Measurements from ENCODE around the gene SAMD4A. TPM values are rescaled to one million over a fixed set of nuclear protein-coding genes. Genes with fewer than 3 reads are reported as not detected.
"Not testable (repeated sequence)": the region's sequence is repeated elsewhere in the genome, so short reads cannot be mapped to it uniquely, and the experiment has no call there.

Gene SAMD4A
- total and polyA plus RNA-seq, 7 experiments from 2014 or later: 0.73 to 5.7 (median 1.7) TPM; not detected in 2

DNA sequence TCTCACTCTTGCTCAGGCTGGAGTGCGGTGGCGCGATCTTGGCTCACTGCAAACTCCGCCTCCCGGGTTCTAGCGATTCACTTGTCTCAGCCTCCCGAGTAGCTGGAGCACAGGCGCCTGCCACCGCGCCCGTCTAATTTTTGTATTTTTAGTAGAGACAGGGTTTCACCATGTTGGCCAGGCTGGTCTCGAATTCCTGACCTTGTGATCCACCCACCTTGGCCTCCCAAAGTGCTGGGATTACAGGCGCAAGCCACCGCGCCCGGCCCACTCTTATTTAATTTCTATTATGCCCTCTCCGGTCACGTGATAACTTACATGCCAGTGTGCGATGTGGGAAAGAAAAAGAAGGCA lies 57.1 kb downstream of the SAMD4A start:
- peaks cover 0 to 14% (median 0%) of the 10 kb centered on the region in 5 donors for H3K36me3 Mint-ChIP-seq
- CTCF ChIA-PET; DNase-seq; H3K4me3 Mint-ChIP-seq; H3K27ac Mint-ChIP-seq; H3K9me3 ChIP-seq (ENCODE audit: control insufficient read depth in 2 of 3, low read length in 3 of 3); H3K9me3 Mint-ChIP-seq; H3K27me3 ChIP-seq (ENCODE audit: control insufficient read depth in 2 of 2, insufficient read depth in 2 of 2, low read length in 2 of 2); H3K27me3 Mint-ChIP-seq; intact Hi-C loops (cut with micrococcal nuclease); ATAC-seq; H3K36me3 ChIP-seq (ENCODE audit: control insufficient read depth in 2 of 3, insufficient read depth in 3 of 3, low read length in 3 of 3); H3K27ac ChIP-seq (ENCODE audit: low read depth, low read length); POLR2A ChIA-PET; H3K4me3 ChIP-seq (ENCODE audit: low read length): not testable (repeated sequence)
- peaks cover 20 to 25% of the 10 kb centered on the region in 2 donors for H3K4me1 ChIP-seq (ENCODE audit: control insufficient read depth in 2 of 2, insufficient read depth in 2 of 2, low read length in 2 of 2)
- H3K4me1 Mint-ChIP-seq: peaks cover 22 to 38% (median 26%) of the 10 kb centered on the region in 7 donors

DNA sequence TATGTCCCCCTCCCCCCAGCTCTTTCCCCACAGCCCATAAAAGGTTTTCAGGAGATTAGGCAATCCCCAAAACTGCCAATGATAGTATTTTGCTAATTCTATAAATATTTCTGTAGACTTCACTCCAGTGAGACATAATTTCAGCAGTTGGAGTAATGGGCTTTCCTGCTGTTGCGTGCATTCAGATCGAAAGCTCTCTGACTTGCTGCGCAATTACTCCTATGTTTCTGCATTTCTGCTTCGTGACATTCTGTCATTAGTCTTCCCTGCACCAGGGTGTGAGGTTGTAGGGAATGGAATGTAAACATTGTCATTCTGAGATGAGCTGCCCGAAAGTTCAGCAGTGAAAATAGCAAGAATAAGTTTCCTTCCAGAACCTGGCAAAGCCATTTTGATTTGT lies 58.2 kb downstream of the SAMD4A start:
- POLR2A ChIA-PET: no interaction called here
- peaks cover 0 to 7% (median 0%) of the 10 kb centered on the region in 11 donors for H3K9me3 Mint-ChIP-seq
- intact Hi-C loops (cut with micrococcal nuclease): loop anchor here (5.0 kb wide), 4 partner anchors 37 to 147 kb away; no protein-coding TSS in a partner anchor
- DNase-seq (no peak), ATAC-seq (no peak)
- no peak overlapping the region for H3K4me3 ChIP-seq (ENCODE audit: low read length)
- no peak overlapping the region for H3K27ac ChIP-seq (ENCODE audit: low read depth, low read length)
- H3K4me1 ChIP-seq (ENCODE audit: control insufficient read depth in 2 of 2, insufficient read depth in 2 of 2, low read length in 2 of 2): peaks cover 31 to 36% of the 10 kb centered on the region in 2 donors
- no peaks in the 10 kb centered on the region for H3K36me3 ChIP-seq (ENCODE audit: control insufficient read depth in 2 of 3, insufficient read depth in 3 of 3, low read length in 3 of 3)
- no peak overlapping the region for H3K27ac Mint-ChIP-seq
- peaks cover 31 to 47% (median 37%) of the 10 kb centered on the region in 7 donors for H3K4me1 Mint-ChIP-seq
- H3K9me3 ChIP-seq (ENCODE audit: control insufficient read depth in 2 of 3, low read length in 3 of 3): no peaks in the 10 kb centered on the region
- no peak overlapping the region for H3K4me3 Mint-ChIP-seq
- CTCF ChIA-PET: interaction anchor here (0.6 kb wide), 1 partner anchor 156 kb away, joined by 3 read pairs; no protein-coding TSS in a partner anchor
- peaks cover 0 to 12% (median 0%) of the 10 kb centered on the region in 5 donors for H3K36me3 Mint-ChIP-seq
- no peaks in the 10 kb centered on the region for H3K27me3 ChIP-seq (ENCODE audit: control insufficient read depth in 2 of 2, insufficient read depth in 2 of 2, low read length in 2 of 2)
- H3K27me3 Mint-ChIP-seq: no peaks in the 10 kb centered on the region

DNA sequence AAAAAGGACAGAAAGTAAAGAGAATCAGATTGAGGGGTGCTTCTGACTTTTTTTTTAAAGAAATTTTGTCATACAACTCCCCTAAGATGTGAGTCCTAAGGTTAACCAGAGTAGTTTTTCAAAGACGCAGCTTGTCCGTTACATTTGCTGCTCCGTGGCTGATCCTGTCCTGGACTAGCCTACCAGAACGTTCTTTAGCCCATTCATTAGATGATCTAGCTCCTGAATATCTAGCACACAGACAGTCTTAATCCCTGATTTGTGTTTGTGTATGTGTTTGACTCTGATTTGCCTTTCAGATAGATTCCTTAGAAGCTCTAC lies 60.3 kb downstream of the SAMD4A start:
- intact Hi-C loops (cut with micrococcal nuclease): loop anchor here (1.0 to 5.0 kb wide), 6 partner anchors 35 to 146 kb away; partner anchors contain the start of gene SAMD4A (in 2 of the 2)
- H3K36me3 Mint-ChIP-seq: peaks cover 0 to 10% (median 0%) of the 10 kb centered on the region in 5 donors
- peaks cover 0 to 4% (median 0%) of the 10 kb centered on the region in 11 donors for H3K9me3 Mint-ChIP-seq
- H3K4me1 Mint-ChIP-seq: peaks cover 34 to 51% (median 42%) of the 10 kb centered on the region in 7 donors
- H3K27me3 ChIP-seq (ENCODE audit: control insufficient read depth in 2 of 2, insufficient read depth in 2 of 2, low read length in 2 of 2): no peaks in the 10 kb centered on the region
- ChIA-PET POLR2A (interaction anchor here (1.3 kb wide), 1 partner anchor 63 kb away, joined by 4 read pairs; no protein-coding TSS in a partner anchor), CTCF (interaction anchor here (0.6 to 0.8 kb wide), 3 partner anchors 8 to 51 kb away, joined by 3 to 6 read pairs (median 3); no protein-coding TSS in a partner anchor)
- ATAC-seq: peak; percentile 7
- H3K4me3 ChIP-seq (ENCODE audit: low read length): peak overlapping the region; percentile 14
- peak overlapping the region; percentile 70 to 87 (median 82) for H3K4me3 Mint-ChIP-seq
- H3K27me3 Mint-ChIP-seq: no peaks in the 10 kb centered on the region
- peaks cover 32 to 39% of the 10 kb centered on the region in 2 donors for H3K4me1 ChIP-seq (ENCODE audit: control insufficient read depth in 2 of 2, insufficient read depth in 2 of 2, low read length in 2 of 2)
- no peaks in the 10 kb centered on the region for H3K9me3 ChIP-seq (ENCODE audit: control insufficient read depth in 2 of 3, low read length in 3 of 3)
- peak overlapping the region; percentile 67 for H3K27ac ChIP-seq (ENCODE audit: low read depth, low read length)
- H3K36me3 ChIP-seq (ENCODE audit: control insufficient read depth in 2 of 3, insufficient read depth in 3 of 3, low read length in 3 of 3): no peaks in the 10 kb centered on the region
- H3K27ac Mint-ChIP-seq: peak overlapping the region; percentile 86 to 93 (median 92)
- no peak for DNase-seq

GRCh38 chr14:54627540-54628363 lies 60.8 kb downstream of the SAMD4A start:
- DNase-seq (peak in 7 of 9 donors; percentile 30 to 59 (median 44)), ATAC-seq (peak; percentile 81)
- H3K27ac ChIP-seq (ENCODE audit: low read depth, low read length): peak overlapping the region; percentile 67
- H3K27ac Mint-ChIP-seq: peak overlapping the region; percentile 86 to 93 (median 92)
- peaks cover 34 to 51% (median 42%) of the 10 kb centered on the region in 7 donors for H3K4me1 Mint-ChIP-seq
- intact Hi-C loops (cut with micrococcal nuclease): loop anchor here (1.0 to 5.0 kb wide), 6 partner anchors 35 to 146 kb away; partner anchors contain the start of gene SAMD4A (in 2 of the 2)
- H3K9me3 Mint-ChIP-seq: peaks cover 0 to 5% (median 2%) of the 10 kb centered on the region in 11 donors
- no peaks in the 10 kb centered on the region for H3K27me3 Mint-ChIP-seq
- peak overlapping the region; percentile 70 to 87 (median 82) for H3K4me3 Mint-ChIP-seq
- peak overlapping the region; percentile 14 for H3K4me3 ChIP-seq (ENCODE audit: low read length)
- ChIA-PET POLR2A (interaction anchor here (1.3 kb wide), 1 partner anchor 64 kb away, joined by 4 read pairs; no protein-coding TSS in a partner anchor), CTCF (interaction anchor here (0.6 kb wide), 1 partner anchor 52 kb away, joined by 3 read pairs; no protein-coding TSS in a partner anchor)
- H3K4me1 ChIP-seq (ENCODE audit: control insufficient read depth in 2 of 2, insufficient read depth in 2 of 2, low read length in 2 of 2): peaks cover 32 to 39% of the 10 kb centered on the region in 2 donors
- no peaks in the 10 kb centered on the region for H3K9me3 ChIP-seq (ENCODE audit: control insufficient read depth in 2 of 3, low read length in 3 of 3)
- peaks cover 0 to 11% (median 0%) of the 10 kb centered on the region in 5 donors for H3K36me3 Mint-ChIP-seq
- no peaks in the 10 kb centered on the region for H3K36me3 ChIP-seq (ENCODE audit: control insufficient read depth in 2 of 3, insufficient read depth in 3 of 3, low read length in 3 of 3)
- no peaks in the 10 kb centered on the region for H3K27me3 ChIP-seq (ENCODE audit: control insufficient read depth in 2 of 2, insufficient read depth in 2 of 2, low read length in 2 of 2)

GRCh38 chr14:54629183-54629582 lies 62.3 kb downstream of the SAMD4A start:
- Histone ChIP-seq H3K27ac (ENCODE audit: low read depth, low read length) (no peak overlapping the region), H3K9me3 (ENCODE audit: control insufficient read depth in 2 of 3, low read length in 3 of 3) (no peaks in the 10 kb centered on the region), H3K36me3 (ENCODE audit: control insufficient read depth in 2 of 3, insufficient read depth in 3 of 3, low read length in 3 of 3) (no peaks in the 10 kb centered on the region), H3K4me3 (ENCODE audit: low read length) (no peak overlapping the region), H3K4me1 (ENCODE audit: control insufficient read depth in 2 of 2, insufficient read depth in 2 of 2, low read length in 2 of 2) (peaks cover 32 to 39% of the 10 kb centered on the region in 2 donors), H3K27me3 (ENCODE audit: control insufficient read depth in 2 of 2, insufficient read depth in 2 of 2, low read length in 2 of 2) (no peaks in the 10 kb centered on the region)
- POLR2A ChIA-PET: no interaction called here
- Mint-ChIP-seq H3K4me1 (peaks cover 34 to 51% (median 41%) of the 10 kb centered on the region in 7 donors), H3K27ac (peak overlapping the region; percentile 34 to 93 (median 92)), H3K9me3 (peaks cover 0 to 5% (median 0%) of the 10 kb centered on the region in 11 donors), H3K27me3 (peaks cover 0 to 6% (median 0%) of the 10 kb centered on the region in 5 donors), H3K36me3 (peaks cover 0 to 5% (median 0%) of the 10 kb centered on the region in 5 donors), H3K4me3 (peak overlapping the region in 7 of 10 donors; percentile 4 to 87 (median 82))
- CTCF ChIA-PET: no interaction called here
- no peak for DNase-seq
- intact Hi-C loops (cut with micrococcal nuclease): loop anchor here (5.0 kb wide), 4 partner anchors 33 to 143 kb away; no protein-coding TSS in a partner anchor
- ATAC-seq: no peak

DNA sequence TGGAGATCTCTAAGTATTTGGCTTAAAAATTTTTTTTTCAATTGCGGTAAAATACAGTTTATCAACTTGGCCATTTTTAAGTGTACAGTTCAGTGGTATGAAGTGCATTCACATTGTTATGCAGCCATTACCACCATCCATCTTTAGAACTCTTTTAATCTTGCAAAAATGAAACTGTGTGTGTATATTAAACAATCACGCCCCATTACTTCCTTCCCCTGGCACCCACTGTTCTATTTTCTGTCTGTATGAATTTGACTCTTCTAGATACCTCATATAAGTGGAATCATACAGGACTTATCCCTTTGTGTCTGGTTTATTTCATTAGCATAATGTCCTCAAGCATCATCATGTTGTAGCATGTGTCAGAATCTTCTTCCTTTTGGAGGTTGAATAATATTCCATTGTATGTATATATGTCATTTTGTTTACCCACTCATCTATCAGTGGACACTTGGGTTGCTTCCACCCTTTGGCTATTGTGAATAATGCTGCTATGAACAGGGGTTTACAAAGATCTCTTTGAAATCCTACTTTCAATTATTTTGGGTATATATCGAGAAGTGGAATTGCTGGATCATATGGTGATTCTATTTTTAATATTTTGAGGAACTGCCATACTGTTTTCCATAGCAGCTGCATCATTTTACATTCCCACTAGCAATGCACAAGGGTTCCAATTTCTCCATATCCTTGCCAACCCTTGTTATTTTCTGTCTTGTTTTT lies 62.9 kb downstream of the SAMD4A start:
- Histone ChIP-seq H3K36me3 (ENCODE audit: control insufficient read depth in 2 of 3, insufficient read depth in 3 of 3, low read length in 3 of 3) (no peaks in the 10 kb centered on the region), H3K27me3 (ENCODE audit: control insufficient read depth in 2 of 2, insufficient read depth in 2 of 2, low read length in 2 of 2) (no peaks in the 10 kb centered on the region), H3K4me1 (ENCODE audit: control insufficient read depth in 2 of 2, insufficient read depth in 2 of 2, low read length in 2 of 2) (peaks cover 32 to 39% of the 10 kb centered on the region in 2 donors), H3K4me3 (ENCODE audit: low read length) (no peak overlapping the region), H3K27ac (ENCODE audit: low read depth, low read length) (no peak overlapping the region), H3K9me3 (ENCODE audit: control insufficient read depth in 2 of 3, low read length in 3 of 3) (no peaks in the 10 kb centered on the region)
- DNase-seq (peak in 1 of 9 donors; percentile 10), ATAC-seq (no peak)
- peaks cover 34 to 51% (median 41%) of the 10 kb centered on the region in 7 donors for H3K4me1 Mint-ChIP-seq
- H3K4me3 Mint-ChIP-seq: peak overlapping the region; percentile 4 to 85 (median 52)
- peaks cover 0 to 6% (median 0%) of the 10 kb centered on the region in 5 donors for H3K27me3 Mint-ChIP-seq
- H3K27ac Mint-ChIP-seq: peak overlapping the region in 7 of 9 donors; percentile 1 to 92 (median 41)
- H3K36me3 Mint-ChIP-seq: peaks cover 0 to 5% (median 0%) of the 10 kb centered on the region in 5 donors
- CTCF ChIA-PET: no interaction called here
- POLR2A ChIA-PET: interaction anchor here (0.5 kb wide), 1 partner anchor 110 kb away, joined by 3 read pairs; no protein-coding TSS in a partner anchor
- peaks cover 0 to 4% (median 0%) of the 10 kb centered on the region in 11 donors for H3K9me3 Mint-ChIP-seq
- intact Hi-C loops (cut with micrococcal nuclease): loop anchor here (5.0 kb wide), 4 partner anchors 33 to 143 kb away; no protein-coding TSS in a partner anchor
